ENCODE data around the gene SDK1. TPM values are rescaled to one million over a fixed set of nuclear protein-coding genes. Genes with fewer than 3 reads are reported as not detected.

The SDK1 gene
- total and polyA plus RNA-seq, 2 donors (not counting 3 experiments of a cell fraction or from before 2014, with no cell fraction given), result 1.6 to 3.9 TPM

DNA sequence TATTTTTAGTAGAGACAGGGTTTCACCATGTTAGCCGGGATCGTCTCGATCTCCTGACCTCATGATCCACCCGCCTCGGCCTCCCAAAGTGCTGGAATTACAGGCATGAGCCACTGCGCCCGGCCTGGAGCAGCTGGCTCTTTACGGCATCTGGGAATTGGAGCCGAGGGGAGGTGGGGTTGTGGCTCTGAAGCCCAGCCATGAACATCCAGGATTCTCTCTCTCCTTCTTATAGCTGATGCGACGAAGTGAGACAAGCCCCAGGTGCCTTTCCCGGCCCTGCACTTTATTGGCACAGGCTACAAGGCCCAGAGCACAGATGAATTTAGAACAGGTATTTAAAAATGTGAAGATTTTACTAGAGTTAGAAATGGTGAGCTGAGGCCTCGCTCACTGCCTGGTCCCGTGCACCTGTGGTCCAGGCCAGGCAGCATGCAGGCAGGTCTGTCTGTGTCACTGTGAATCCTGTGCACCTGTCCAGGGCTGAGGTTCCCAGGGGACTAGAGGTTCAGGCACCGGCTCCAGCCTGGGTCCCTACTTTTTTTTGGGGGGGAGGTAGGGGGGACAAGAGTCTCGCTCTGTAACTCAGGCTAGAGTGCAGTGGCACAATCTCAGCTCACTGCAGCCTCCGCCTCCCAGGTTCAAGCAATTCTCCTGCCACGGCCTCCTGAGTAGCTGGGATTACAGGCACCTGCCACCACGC is 1001.3 kb downstream of the SDK1 start:
- Histone ChIP-seq H4K20me1 (replicated peaks; ENCODE audit: control insufficient read depth, extremely low read depth, insufficient read depth, low read length) (no peaks in the 10 kb centered on the region), H3K4me3 (replicated peaks in 1 of 3; ENCODE audit: insufficient read depth in 1 of 3, low read depth in 1 of 3, low read length in 3 of 3) (no peak overlapping the region), H3K9me1 (replicated peaks; ENCODE audit: control insufficient read depth, extremely low read depth, insufficient read depth, low read length) (no peaks in the 10 kb centered on the region), H3K4me2 (ENCODE audit: insufficient read depth, low read length) (no peak overlapping the region), H2AFZ (ENCODE audit: low read depth, low read length) (no peak overlapping the region), H3K4me1 (ENCODE audit: control insufficient read depth, extremely low read depth, insufficient read depth, low read length) (no peaks in the 10 kb centered on the region), H3K27me3 (ENCODE audit: control insufficient read depth in 2 of 2, insufficient read depth in 2 of 2, low read length in 2 of 2) (no peaks in the 10 kb centered on the region), H3K27ac (ENCODE audit: insufficient read depth, low read depth, low read length) (no peak overlapping the region), H3K9me3 (replicated peaks; ENCODE audit: control insufficient read depth, insufficient read depth, low read length) (peaks cover 5% of the 10 kb centered on the region), H3K36me3 (ENCODE audit: control insufficient read depth in 2 of 2, extremely low read depth in 1 of 2, insufficient read depth in 2 of 2, low read length in 2 of 2) (no peaks in the 10 kb centered on the region), H3K9ac (replicated peaks; ENCODE audit: extremely low read depth, insufficient read depth, low read length) (no peak overlapping the region), H3K79me2 (ENCODE audit: control insufficient read depth, insufficient read depth, low read length) (no peaks in the 10 kb centered on the region)
- TF ChIP-seq POLR2A (IDR thresholded peaks at IDR 0.05; ENCODE audit: low read depth, low read length) (no peak), POLR2AphosphoS5 (IDR thresholded peaks at IDR 0.05; ENCODE audit: insufficient read depth, low read depth, low read length) (no peak), MYC (IDR thresholded peaks at IDR 0.05; ENCODE audit: low read depth, low read length) (no peak), MAX (IDR thresholded peaks at IDR 0.05; ENCODE audit: insufficient read depth, insufficient read length) (no peak), GATA2 (IDR thresholded peaks at IDR 0.05; ENCODE audit: insufficient read depth, insufficient read length, low read depth, low read length) (no peak), EZH2 (IDR thresholded peaks at IDR 0.05; ENCODE audit: borderline replicate concordance, low read depth, low read length, severe bottlenecking) (no peak), JUN (IDR thresholded peaks at IDR 0.05; ENCODE audit: borderline replicate concordance, insufficient read depth, insufficient read length, low read depth) (no peak), FOS (IDR thresholded peaks at IDR 0.05; ENCODE audit: borderline replicate concordance, insufficient read depth, low read length) (no peak)
- TF ChIP-seq, protein P1, sequence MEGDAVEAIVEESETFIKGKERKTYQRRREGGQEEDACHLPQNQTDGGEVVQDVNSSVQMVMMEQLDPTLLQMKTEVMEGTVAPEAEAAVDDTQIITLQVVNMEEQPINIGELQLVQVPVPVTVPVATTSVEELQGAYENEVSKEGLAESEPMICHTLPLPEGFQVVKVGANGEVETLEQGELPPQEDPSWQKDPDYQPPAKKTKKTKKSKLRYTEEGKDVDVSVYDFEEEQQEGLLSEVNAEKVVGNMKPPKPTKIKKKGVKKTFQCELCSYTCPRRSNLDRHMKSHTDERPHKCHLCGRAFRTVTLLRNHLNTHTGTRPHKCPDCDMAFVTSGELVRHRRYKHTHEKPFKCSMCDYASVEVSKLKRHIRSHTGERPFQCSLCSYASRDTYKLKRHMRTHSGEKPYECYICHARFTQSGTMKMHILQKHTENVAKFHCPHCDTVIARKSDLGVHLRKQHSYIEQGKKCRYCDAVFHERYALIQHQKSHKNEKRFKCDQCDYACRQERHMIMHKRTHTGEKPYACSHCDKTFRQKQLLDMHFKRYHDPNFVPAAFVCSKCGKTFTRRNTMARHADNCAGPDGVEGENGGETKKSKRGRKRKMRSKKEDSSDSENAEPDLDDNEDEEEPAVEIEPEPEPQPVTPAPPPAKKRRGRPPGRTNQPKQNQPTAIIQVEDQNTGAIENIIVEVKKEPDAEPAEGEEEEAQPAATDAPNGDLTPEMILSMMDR (IDR thresholded peaks at IDR 0.05; ENCODE audit: extremely low read depth in 1 of 2, insufficient read depth in 1 of 2, low read depth in 1 of 2, low read length in 2 of 2), result no peak
- DNase-seq (ENCODE audit: low read depth, low spot score) (no peak), FAIRE-seq (no peak)
- intact Hi-C loops (cut with micrococcal nuclease) (no loop called here), dilution Hi-C loops (cut with MboI; ENCODE audit: extremely low pct_ligation_motif_present, low sequenced_read_pairs) (no loop called here)
- no TSS peak for BruUV-seq (replicated peaks)
- ChIA-PET POLR2A (no interaction called here), CTCF (no interaction called here)

Data from endothelial cell of umbilical vein (primary cell).